Activated T-cell treated with anti-CD3 and anti-CD28 coated beads, Interleukin-2, amount 50 U/mL, for 4 hours (primary cell): ENCODE measurements around the gene NOL6. TPM values are rescaled to one million over a fixed set of nuclear protein-coding genes. Genes with fewer than 3 reads are reported as not detected.
"Not testable (repeated sequence)": the region's sequence is repeated elsewhere in the genome, so short reads cannot be mapped to it uniquely, and the experiment has no call there.

ENCODE experiments used
- ATAC-seq, 2 donors: fragments of 200-7000 bp; cut with Tn5 transposase; one replicate each; pipeline ENCODE4 v1.10.0; 2021
- DNase-seq: peaks from one replicate; pipeline ENCODE4 v3.0.0-alpha.2; 2020
- H3K27me3 Mint-ChIP-seq: one replicate; pipeline ENCODE4 v1.8.0; 2021; ENCODE audit warnings: low read depth, mixed read lengths
- H3K36me3 Mint-ChIP-seq: one replicate; pipeline ENCODE4 v1.8.0; 2022; ENCODE audit warnings: mixed read lengths; ENCODE audit not compliant: insufficient read depth
- H3K4me1 Mint-ChIP-seq: one replicate; pipeline ENCODE4 v1.8.0; 2021; ENCODE audit warnings: low read depth, mixed read lengths
- H3K4me3 Mint-ChIP-seq: one replicate; pipeline ENCODE4 v1.8.0; 2021; ENCODE audit warnings: mild to moderate bottlenecking, moderate library complexity, mixed read lengths
- H3K9me3 Mint-ChIP-seq: one replicate; pipeline ENCODE4 v1.8.0; 2021; ENCODE audit warnings: mixed read lengths
- total RNA-seq, 3 donors: library from RNA; stranded (reverse); gene quantifications; one replicate each; pipeline ENCODE4 v1.2.1, GENCODE V29; 2021

NOL6 gene, protein sequence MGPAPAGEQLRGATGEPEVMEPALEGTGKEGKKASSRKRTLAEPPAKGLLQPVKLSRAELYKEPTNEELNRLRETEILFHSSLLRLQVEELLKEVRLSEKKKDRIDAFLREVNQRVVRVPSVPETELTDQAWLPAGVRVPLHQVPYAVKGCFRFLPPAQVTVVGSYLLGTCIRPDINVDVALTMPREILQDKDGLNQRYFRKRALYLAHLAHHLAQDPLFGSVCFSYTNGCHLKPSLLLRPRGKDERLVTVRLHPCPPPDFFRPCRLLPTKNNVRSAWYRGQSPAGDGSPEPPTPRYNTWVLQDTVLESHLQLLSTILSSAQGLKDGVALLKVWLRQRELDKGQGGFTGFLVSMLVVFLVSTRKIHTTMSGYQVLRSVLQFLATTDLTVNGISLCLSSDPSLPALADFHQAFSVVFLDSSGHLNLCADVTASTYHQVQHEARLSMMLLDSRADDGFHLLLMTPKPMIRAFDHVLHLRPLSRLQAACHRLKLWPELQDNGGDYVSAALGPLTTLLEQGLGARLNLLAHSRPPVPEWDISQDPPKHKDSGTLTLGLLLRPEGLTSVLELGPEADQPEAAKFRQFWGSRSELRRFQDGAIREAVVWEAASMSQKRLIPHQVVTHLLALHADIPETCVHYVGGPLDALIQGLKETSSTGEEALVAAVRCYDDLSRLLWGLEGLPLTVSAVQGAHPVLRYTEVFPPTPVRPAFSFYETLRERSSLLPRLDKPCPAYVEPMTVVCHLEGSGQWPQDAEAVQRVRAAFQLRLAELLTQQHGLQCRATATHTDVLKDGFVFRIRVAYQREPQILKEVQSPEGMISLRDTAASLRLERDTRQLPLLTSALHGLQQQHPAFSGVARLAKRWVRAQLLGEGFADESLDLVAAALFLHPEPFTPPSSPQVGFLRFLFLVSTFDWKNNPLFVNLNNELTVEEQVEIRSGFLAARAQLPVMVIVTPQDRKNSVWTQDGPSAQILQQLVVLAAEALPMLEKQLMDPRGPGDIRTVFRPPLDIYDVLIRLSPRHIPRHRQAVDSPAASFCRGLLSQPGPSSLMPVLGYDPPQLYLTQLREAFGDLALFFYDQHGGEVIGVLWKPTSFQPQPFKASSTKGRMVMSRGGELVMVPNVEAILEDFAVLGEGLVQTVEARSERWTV
- 100 to 1,000 TPM; 150 to 170 (median 165) TPM for total RNA-seq

DNA sequence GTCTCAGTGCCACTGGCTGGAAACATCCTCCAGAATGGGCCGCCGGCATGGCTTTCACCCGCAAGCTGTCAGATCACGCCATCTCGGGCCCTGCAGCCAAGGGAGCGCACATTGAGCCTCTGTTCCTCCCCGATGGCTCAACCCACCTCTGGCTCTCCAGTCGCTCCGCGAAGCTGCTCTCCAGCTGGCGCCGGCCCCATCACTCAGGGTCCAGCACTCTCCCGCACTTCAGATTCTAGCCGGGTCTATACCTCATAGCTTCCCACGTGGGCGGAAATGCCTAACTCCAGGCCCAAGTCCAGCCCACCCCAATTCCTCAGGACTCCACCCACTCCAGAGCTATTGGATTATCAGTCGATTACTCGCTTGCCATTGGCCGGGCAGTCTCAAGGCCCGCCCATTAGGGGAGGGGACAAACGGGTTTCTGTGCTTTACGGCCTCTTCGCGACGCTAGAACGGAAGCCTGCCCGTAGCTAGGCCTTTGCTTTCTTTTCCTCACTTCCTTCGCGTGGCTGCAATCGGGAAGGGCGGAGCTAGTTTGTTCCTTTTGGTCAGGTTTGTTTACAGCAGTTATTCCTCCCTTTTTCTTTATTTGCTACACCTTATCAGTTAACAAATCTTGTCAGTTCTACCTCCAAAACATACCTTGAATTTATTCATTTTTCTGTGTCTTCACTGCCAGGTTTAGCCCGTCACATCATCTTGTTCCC, at the start of gene NOL6:
TSS of gene NOL6 (minus strand) at position 282 of the 710 bp plus-strand sequence. CDS start at position 200, 82 bp downstream.
- ATAC-seq (peak; percentile 99), DNase-seq (peak; percentile 97)
- Mint-ChIP-seq H3K9me3 (no peaks in the 10 kb centered on the region), H3K27me3 (no peaks in the 10 kb centered on the region), H3K4me3 (peak within 1 kb of the TSS; percentile 91), H3K4me1 (peaks cover 24% of the 10 kb centered on the region), H3K36me3 (peaks cover 21% of the 10 kb centered on the region)

DNA sequence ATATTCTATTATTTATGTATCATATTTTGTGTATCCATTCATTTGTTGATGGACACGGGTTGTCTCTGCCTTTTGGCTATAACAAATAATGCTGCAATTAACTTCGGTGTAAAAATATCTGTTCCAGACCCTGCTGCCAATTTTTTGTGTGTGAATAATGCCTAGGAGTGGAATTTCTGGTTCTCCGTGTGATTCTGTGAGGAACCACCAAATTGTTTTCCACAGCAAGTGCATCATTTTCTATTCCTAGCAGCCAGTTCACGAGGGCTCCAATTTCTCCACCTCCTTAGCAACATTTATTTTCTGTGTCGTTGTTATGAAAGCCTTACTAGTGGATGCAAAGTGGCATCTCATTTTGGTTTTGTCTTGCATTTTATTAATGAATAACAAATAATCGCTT, 48.1 kb upstream of the NOL6 start:
- not testable (repeated sequence) for H3K36me3 Mint-ChIP-seq, H3K4me1 Mint-ChIP-seq, H3K4me3 Mint-ChIP-seq, ATAC-seq, DNase-seq, H3K9me3 Mint-ChIP-seq
- H3K27me3 Mint-ChIP-seq: peaks cover 48% of the 10 kb centered on the region

GRCh38 chr9:33517934-33518577, 44.3 kb upstream of the NOL6 start:
- not testable (repeated sequence) for H3K36me3 Mint-ChIP-seq, DNase-seq, H3K9me3 Mint-ChIP-seq, H3K4me3 Mint-ChIP-seq, H3K4me1 Mint-ChIP-seq, ATAC-seq
- H3K27me3 Mint-ChIP-seq: peaks cover 25% of the 10 kb centered on the region

DNA sequence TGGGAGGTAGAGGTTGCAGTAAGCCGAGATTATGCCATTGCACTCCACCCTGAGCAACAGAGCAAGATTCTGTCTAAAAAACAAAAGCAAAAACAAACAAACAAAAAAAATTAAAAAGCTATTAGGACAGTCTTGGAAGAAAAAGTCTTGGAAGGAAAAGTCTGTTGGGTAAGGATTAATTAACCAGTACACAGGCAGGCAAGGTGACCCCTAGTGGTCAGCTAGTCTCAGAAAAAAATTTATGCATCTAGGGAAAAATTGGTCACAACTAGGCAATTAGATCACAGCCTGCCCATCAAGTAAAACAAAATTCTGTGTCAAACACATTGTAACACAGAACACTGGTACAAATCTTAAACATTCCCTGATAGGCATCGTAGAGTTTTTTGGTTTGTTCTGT, 43.6 kb upstream of the NOL6 start:
- no peak for ATAC-seq
- Mint-ChIP-seq H3K4me1 (no peaks in the 10 kb centered on the region), H3K27me3 (peaks cover 20% of the 10 kb centered on the region), H3K9me3 (peaks cover 4% of the 10 kb centered on the region), H3K36me3 (no peaks in the 10 kb centered on the region), H3K4me3 (no peak overlapping the region)
- DNase-seq: no peak

DNA sequence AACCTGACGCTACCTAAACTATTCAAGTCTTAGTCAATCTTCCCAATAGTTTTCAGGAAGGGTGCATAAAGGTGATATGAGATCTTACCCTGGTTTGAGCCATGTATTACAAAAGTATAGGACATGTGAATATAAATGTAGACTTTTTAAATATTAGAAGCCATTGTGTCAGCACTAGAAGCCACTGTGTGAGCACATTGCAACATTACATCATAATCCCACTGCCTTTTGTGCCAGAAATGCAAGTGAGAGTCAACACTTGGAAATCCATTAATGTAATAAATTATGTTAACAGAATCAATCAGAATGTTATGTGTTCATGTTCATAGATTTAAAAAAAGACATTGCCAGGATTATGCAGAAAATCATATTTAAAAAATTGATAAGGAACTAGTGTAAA, 42.7 kb upstream of the NOL6 start:
- not testable (repeated sequence) for H3K4me3 Mint-ChIP-seq, H3K9me3 Mint-ChIP-seq, DNase-seq, H3K36me3 Mint-ChIP-seq, H3K4me1 Mint-ChIP-seq, ATAC-seq
- peaks cover 10% of the 10 kb centered on the region for H3K27me3 Mint-ChIP-seq

DNA sequence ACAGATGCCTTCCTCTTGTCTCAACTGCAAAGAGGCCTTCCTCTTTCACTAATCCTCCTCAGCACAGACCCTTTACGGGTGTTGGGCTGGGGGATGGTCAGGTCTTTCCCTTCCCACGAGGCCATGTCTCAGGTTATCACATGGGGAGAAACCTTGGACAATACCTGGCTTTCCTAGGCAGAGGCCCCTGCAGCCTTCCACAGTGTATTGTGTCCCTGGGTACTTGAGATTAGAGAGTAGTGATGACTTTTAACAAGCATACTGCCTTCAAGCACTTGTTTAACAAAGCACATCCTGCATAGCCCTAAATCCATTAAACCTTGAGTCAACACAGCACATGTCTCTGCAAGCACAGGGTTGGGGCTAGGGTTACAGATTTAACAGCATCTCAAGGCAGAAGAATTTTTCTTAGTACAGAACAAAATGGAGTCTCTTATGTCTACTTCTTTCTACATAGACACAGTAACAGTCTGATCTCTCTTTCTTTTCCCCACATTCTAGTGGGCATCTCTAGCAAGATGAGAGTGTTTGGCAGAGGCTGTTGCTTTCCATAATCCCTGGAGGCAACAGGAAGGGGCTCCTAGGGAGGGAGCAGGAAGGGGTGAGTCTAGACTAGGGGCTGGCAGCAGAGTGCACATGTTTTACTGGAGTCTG, 41.7 kb upstream of the NOL6 start:
- DNase-seq, H3K36me3 Mint-ChIP-seq, H3K4me1 Mint-ChIP-seq, H3K4me3 Mint-ChIP-seq, ATAC-seq, H3K27me3 Mint-ChIP-seq, H3K9me3 Mint-ChIP-seq: not testable (repeated sequence)

DNA sequence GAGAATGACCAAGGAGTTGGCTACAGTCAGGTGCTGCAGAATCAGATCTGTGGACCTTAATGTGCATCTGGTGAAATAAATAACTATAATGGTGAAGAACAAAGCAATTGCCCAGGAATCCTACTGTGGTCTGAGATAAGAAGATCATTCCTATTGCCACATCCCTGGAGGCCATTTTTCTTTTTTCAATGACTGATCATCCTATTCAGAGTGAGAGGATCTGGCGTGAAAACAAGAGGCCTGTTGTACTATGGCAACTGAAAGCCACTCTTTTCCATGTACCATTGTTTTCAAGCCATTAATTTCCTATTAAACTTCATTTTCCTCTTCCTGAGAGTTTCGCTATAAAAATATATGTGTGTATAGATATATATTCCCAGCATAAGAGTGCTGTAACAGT, 38.8 kb upstream of the NOL6 start:
- H3K4me3 Mint-ChIP-seq, DNase-seq, H3K36me3 Mint-ChIP-seq, H3K27me3 Mint-ChIP-seq, H3K9me3 Mint-ChIP-seq, H3K4me1 Mint-ChIP-seq, ATAC-seq: not testable (repeated sequence)

GRCh38 chr9:33511184-33511517, 37.4 kb upstream of the NOL6 start:
- ATAC-seq, H3K27me3 Mint-ChIP-seq, H3K9me3 Mint-ChIP-seq, DNase-seq, H3K36me3 Mint-ChIP-seq: not testable (repeated sequence)
- H3K4me1 Mint-ChIP-seq: peaks cover 18% of the 10 kb centered on the region
- H3K4me3 Mint-ChIP-seq: peak overlapping the region; percentile 94

GRCh38 chr9:33510262-33511183, 36.8 kb upstream of the NOL6 start:
- H3K9me3 Mint-ChIP-seq: peaks cover 4% of the 10 kb centered on the region
- H3K4me1 Mint-ChIP-seq: peaks cover 20% of the 10 kb centered on the region
- H3K36me3 Mint-ChIP-seq: no peaks in the 10 kb centered on the region
- ATAC-seq: peak; percentile 72 to 74
- H3K27me3 Mint-ChIP-seq: no peaks in the 10 kb centered on the region
- H3K4me3 Mint-ChIP-seq: peak overlapping the region; percentile 94
- peak; percentile 14 for DNase-seq

GRCh38 chr9:33506626-33507370, 33.1 kb upstream of the NOL6 start:
- no peak overlapping the region for H3K4me3 Mint-ChIP-seq
- no peaks in the 10 kb centered on the region for H3K27me3 Mint-ChIP-seq
- ATAC-seq: peak; percentile 55 to 71
- DNase-seq: no peak
- H3K9me3 Mint-ChIP-seq: no peaks in the 10 kb centered on the region
- H3K4me1 Mint-ChIP-seq: peaks cover 20% of the 10 kb centered on the region
- no peaks in the 10 kb centered on the region for H3K36me3 Mint-ChIP-seq

DNA sequence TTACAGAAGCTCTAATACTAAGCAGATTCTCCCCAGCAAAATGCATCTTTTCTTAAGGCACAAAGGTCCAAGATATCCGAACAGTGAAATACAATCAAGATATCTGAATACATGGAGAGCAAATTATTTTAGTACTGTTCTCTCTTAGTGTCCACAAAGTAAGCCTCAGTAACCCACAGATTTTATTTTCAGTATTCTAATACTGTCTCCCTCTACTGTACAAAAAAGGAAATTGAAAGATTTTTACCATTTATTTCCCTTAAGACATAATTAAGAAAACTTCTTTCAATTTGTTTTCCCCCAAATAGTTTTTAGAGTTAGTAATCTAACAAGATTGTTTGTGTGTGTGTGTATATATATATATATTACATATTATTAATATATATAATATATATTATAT, 24.7 kb upstream of the NOL6 start:
- H3K4me1 Mint-ChIP-seq: no peaks in the 10 kb centered on the region
- ATAC-seq: no peak

GRCh38 chr9:33493819-33494218, 20.1 kb upstream of the NOL6 start:
- not testable (repeated sequence) for H3K27me3 Mint-ChIP-seq, H3K9me3 Mint-ChIP-seq, ATAC-seq, H3K4me3 Mint-ChIP-seq, H3K36me3 Mint-ChIP-seq, H3K4me1 Mint-ChIP-seq, DNase-seq

More for the DNA sequence above, 24.7 kb upstream of the NOL6 start:
- DNase-seq: no peak
- Mint-ChIP-seq H3K27me3 (peaks cover 2% of the 10 kb centered on the region), H3K36me3 (no peaks in the 10 kb centered on the region), H3K9me3 (no peaks in the 10 kb centered on the region), H3K4me3 (no peak overlapping the region)
